ENCODE data around the gene LRRC49.
"Not testable (repeated sequence)": the region's sequence is repeated elsewhere in the genome, so short reads cannot be mapped to it uniquely, and the experiment has no call there.

LRRC49 gene

GRCh38 chr15:70867911-70868467, 24.6 kb upstream of the LRRC49 start:
- no peak for DNase-seq

- DNase-seq = no peak
Measured at GRCh38 chr15:70869346-70869745, 23.3 kb upstream of the LRRC49 start.

DNA sequence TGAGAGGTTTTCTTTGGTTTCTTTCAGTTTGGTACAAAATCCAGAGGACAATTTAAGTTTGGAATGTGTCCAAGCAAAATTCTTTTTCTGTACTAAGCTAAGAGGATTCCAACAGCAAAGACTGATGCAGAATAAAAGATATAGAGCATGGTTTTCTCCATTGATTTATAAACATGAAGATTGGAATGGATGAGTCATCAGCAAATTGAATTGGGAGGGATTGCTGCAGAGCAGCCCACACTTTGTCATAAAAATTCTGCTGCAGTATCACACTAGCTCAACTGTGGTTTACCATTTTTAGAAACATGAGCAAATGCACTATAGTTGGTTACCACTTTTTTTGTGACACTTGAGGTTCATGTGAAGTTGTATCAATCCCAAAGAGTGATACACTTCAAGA, 22.6 kb upstream of the LRRC49 start:
- no peak for DNase-seq

DNA sequence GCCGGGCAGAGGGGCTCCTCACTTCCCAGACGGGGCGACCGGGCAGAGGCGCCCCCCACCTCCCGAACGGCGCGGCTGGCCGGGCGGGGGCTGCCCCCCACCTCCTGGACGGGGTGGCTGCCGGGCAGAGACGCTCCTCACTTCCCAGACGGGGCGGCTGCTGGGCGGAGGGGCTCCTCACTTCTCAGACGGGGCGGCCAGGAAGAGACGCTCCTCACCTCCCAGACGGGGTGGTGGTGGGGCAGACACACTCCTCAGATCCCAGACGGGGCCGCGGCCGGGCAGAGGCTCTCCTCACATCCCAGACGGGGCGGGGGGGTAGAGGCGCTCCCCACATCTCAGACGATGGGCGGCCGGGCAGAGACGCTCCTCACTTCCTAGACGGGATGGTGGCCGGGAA, 21.1 kb upstream of the LRRC49 start:
- DNase-seq = not testable (repeated sequence)

DNA sequence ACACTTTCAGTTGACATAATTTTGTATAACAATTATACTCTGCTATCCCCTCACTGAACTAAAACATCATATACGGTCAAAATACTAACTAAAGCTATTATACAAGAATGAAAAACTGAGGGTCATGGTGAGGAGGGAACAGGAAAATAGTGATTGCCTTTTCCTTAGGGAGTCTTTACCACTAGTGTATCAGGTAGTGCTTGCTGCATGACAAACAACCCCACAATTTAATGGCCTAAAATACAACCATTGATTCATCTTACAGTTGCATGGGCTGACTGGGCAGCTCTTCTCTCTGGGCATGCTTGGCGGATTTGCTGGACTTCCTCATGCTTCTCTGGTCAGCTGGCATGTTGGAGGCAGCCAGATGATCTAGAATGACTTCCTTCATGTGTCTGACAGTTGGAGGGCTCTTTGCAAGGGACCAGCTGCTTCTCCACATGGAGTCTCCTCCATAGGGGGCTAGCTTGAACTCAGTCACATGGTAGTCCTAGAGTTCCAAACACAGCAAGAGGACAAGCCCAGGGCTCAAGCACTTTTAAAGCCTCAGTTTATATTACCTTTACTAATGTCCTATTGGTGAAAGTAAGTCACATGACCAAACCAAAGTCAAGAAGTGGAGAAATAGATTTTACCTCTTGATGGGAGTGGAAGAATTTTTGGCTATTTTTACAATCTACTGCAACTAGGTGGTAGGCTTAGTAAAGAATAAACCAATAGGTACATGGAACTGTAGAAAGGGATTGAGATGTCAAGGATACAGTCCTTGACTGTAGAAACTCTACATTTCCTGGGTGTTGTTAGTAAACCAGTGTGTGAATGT, 19.2 kb upstream of the LRRC49 start:
- DNase-seq = no peak

DNA sequence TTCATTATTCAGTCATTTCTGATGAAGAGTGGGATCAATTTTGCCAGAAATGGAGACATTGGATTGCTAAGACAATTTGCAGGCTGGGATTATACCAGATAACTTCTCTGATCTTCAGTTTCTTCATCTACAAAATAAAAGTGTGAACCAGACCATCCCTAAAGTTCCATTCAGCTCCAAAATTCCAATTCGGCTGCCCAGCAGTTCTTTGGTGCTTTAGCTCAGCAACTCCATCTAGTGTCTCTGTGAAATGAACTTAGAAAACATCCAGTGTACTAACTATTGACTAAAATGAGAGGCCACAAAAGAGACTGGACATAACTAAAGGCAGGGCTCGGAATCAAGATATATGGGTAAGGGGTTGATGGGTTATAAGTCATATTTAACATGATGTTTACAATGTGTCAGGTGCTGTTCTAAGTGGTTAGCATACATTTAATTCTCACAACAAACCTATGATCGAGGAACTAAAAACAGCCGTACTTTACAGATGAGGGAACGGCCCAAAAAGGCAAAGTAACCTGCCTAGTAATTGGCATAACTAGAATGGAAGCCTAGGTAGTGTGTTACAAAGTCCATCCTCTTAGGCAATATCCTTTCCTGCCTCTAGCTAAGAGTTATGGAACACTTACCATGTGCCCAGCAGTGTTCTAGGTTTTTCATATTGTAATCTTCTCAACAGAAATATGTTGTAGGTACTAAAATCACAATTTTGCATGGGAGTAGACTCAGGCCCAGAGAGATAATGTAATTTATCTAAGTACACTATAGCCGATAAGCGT, 17.4 kb upstream of the LRRC49 start:
- DNase-seq = no peak

DNA sequence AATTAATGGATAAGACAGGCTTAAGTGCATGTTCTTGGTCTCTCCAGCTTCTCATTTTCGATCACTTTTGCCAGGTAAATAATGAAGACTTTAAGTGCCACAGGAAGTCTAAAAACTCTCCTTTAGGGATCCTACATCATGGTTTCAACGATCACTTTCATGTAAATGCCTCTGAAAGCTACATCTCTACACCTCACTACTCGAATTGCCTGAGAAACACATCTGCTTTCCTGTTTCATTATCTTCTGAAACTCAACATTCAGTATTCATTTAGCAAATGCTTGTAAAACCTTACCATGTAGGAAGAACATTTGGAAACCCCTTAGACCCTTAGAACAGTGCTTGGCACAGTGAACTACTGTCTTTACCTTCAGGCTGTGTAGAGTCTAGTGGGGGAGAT, 16.6 kb upstream of the LRRC49 start:
- DNase-seq = no peak

GRCh38 chr15:70876683-70877082, 15.9 kb upstream of the LRRC49 start:
- no peak for DNase-seq

DNA sequence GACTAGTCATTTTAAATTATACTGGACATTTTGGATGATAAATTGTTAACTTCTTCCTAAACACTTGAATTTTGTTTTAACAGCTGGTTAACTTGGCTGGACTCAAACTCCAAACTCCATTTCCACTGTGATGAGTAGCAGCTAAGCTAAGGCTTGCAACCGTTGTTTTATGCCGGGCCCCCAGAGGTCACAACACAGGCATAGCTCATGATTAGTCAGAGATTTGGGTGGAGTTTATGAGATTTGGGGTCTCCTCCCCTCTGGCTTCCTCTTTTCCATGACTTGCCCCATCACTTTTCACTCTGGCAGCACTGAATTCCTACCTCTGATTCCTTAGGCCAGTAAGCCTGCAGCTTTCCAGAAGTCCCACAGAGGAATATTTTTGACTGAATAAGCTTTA, 13.2 kb upstream of the LRRC49 start:
- DNase-seq = no peak

DNA sequence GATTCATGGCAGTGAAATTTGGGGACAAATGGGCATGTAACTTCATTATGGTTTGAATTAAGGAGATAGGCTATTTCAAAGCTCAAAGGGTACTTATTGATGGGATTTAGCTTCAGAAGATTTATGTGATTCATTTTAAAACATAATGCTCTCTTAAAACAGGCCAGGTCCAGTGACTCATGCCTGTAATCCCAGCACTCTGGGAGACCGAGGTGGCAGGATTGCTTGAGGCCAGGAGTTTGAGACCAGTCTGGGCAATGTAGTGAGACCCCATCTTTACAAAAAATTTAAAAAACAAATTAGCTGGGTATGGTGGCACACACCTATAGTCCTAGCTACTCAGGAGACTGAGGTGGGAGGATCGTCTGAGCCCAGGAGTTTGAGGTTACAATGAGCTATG, 11.8 kb upstream of the LRRC49 start:
- no peak for DNase-seq

- no peak for DNase-seq
Measured at GRCh38 chr15:70882361-70882760, 10.3 kb upstream of the LRRC49 start.

- no peak for DNase-seq
Measured at GRCh38 chr15:70892912-70893560, 410 bp downstream of the LRRC49 start.

GRCh38 chr15:70902107-70902506, 9.5 kb downstream of the LRRC49 start:
- DNase-seq = no peak

DNA sequence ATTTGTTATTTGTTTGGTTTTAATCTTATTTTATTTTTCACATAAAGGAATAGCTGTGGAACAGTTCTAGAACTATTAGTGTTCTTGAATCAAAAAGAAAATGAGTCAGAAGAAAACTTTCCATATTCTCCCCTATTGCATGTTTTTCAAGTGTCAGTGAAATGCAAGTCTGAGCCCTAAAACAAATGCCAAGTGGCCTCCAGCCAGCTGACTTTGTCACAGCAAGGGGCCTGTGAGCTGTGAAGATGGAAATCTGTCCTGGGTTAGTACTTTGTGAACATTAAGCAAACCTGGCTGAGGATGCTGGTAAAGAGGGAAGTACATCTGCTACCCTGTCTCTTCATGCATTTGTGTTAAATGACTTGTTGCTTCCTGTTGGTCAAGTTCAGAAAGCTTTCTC, 14.2 kb downstream of the LRRC49 start:
- no peak for DNase-seq

DNA sequence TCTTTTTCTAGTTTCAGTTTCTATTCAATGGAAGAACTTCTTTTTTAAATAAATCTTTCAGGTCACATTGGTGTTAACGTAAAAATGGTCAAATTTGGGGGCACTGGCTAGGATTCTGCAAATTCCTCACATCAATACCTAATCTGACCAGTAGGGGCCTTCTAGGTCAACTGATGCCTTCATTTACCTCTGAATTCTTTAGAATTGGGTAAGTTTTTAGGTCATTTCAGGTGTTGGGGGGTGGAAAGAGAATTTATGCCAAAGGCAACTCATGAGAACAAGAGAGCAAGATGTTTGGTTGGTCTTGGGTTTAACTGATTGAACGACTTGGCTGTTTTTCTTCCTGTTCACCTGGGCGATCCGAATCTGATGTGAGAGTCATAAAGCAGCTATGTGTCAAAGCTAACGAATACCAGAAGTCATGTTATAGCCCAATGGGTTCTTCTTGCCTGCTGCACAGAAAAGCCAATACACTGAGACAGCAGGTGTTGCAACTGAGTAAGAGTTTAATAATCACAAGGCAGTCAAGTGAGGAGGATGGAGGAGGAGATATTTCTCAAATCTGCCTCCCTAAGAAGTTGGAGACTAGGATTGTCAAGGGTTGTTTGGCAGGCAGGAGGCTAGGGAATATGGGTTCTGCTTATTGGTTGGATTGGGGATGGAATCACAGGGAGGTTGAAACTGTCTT, 15.3 kb downstream of the LRRC49 start:
- DNase-seq = no peak

DNA sequence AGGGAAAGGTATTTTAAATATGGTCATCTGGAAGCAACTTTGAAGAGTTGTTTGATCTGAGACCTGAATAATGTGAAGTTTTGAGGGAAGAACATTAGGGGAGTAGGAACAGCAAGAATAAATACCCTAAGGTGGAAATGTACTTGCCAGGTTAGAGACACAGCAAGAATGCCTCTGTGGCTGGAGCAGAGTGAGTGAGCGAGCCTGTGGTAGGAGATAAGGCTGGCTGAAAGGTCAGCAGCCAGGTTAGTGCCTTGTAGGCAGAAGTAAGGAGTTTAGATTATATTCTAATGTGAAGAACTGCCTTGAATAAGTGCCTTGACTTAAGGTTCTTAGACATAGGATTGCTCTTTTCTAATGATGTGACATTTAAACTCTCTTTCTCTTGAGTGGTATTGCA, 18.3 kb downstream of the LRRC49 start:
- no peak for DNase-seq

GRCh38 chr15:70912187-70912586, 19.6 kb downstream of the LRRC49 start:
- DNase-seq = no peak

DNA sequence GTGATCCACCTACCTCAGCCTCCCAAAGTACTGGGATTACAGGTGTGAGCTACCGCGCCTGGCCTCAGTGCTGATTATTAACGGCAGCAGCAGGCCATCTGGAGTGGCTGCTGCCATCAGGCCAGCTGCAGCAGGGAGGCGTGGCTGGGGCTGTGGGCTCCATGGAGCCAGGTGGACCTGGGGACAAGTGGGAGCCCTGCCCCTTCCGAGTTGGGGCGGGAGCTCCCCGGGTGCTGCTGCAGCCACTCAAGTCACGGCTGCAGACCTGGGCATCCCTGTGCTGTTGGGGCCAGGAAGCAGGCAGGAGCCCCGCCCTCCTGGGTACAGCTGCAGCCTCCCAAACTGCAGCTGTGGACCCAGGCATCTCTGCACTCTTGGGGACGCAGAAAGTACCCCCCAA, 23.9 kb downstream of the LRRC49 start:
- DNase-seq = no peak

- no peak for DNase-seq
Measured at GRCh38 chr15:70917955-70918354, 25.3 kb downstream of the LRRC49 start.

DNA sequence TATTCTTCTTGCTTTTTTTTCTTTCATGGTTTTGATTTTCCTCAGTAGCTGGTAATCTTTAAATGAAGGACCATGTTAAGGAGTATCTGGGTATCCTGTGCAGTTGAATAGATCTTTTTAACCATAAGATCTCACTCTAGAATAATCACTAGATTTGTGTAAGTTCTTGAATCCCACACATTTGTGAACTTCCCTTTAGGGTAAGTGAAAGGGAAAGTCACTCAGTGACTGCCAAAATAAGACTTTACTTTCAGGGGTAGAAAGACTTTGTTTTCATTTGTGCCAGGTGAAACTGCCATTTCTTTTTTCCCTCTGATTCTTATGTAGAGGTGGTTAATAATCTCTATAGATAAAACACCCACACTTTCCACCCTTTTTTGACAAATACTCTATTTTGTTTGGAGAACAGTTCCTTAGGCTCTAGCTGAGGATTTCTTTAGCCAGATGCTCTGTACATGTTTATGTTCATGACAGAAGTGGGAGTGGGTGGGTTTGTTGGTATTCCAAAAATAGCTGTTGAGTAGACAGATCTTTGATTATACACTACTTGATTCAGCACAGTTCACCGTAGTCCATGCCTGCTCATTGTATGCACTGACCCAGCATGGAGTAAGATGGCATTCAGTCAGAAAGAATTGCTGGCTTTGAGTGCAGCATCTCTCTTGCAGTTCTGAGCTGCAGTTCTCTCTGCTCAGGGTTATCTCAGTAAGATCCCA, 28.5 kb downstream of the LRRC49 start:
- no peak for DNase-seq

DNA sequence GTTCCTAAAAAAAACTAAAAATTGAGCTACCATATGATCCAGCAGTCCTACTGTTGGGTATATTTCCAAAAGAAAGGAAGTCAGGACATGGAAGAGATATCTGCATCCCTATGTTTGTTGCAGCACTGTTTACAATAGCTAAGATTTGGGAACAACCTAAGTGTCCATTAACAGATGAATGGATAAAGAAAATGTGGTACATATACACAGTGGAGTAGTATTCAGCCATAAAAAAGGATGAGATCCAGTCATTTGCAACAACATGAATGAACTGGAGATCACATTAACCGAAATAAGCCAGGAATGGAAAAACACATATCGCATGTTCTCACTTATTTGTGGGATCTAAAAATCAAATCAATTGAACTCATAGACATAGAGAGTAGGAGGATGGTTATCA, 29.5 kb downstream of the LRRC49 start:
- no peak for DNase-seq

Measured in bone marrow (tissue), 2 donors.